Central memory CD4-positive, alpha-beta T cell (primary cell): ENCODE results near the gene PRRX2.
"Not testable (repeated sequence)": the region's sequence is repeated elsewhere in the genome, so short reads cannot be mapped to it uniquely, and the experiment has no call there.

Experiments
- DNase-seq: peaks from one replicate; pipeline ENCODE4 v3.0.0; 2022
- total RNA-seq, 3 experiments: gene quantifications; one replicate each; lab custom pipeline; 2026; lab: John Stamatoyannopoulos, UW

Gene PRRX2
- 0 to 0.88 (median 0) reads per million in 3 experiments for total RNA-seq

DNA sequence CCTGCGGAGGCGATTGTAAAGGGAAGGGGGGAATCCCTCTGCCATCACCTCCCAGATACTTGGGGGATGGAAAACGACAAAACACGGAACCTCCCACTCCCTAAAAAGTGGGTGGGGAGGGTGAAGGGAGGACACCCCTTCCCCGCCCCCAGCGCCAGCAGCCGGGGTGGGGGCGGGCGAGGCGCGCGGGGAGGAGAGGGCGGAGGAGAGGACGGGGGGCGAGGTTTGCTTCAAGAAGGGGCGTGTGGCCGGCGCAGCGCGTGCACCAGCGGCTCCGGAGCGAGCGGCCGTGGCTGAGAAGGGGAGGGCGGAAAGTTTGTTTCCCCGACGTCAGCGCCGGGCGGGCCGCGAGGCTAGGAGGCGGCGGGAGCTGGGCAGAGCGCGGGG, at the start of gene PRRX2:
TSS of gene PRRX2 (plus strand) at position 259 of the 387 bp plus-strand sequence. CDS start 221 bp downstream, outside the sequence.
- no peak for DNase-seq

DNA sequence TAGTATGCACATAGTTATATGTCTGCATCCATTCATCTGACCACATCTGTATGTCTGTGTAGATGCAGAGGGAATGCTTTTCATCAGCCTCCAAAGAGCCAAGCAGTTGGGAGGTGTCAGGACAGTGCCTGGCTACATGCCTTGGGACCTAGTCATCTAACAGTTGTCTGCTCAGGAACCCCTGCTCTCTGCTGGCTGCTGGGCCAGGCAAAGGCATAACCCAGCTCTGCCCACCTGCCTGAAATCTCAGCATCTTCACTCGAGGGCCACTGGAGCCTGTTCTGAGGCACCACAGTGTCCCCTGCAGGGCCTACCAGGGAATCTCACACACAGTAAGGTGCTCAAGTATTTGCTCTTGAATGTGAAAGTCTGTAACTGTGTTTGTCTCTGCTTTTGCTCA, 48.3 kb upstream of the PRRX2 start:
- DNase-seq, result no peak

- no peak for DNase-seq
Observed at GRCh38 chr9:129619787-129620668, 45.4 kb upstream of the PRRX2 start.

GRCh38 chr9:129620669-129621295, 44.7 kb upstream of the PRRX2 start, which contains the start of gene C9orf50:
TSS of gene C9orf50 (minus strand) at chr9:129621101. CDS start at chr9:129620574, 527 bp downstream.
- DNase-seq, result no peak

DNA sequence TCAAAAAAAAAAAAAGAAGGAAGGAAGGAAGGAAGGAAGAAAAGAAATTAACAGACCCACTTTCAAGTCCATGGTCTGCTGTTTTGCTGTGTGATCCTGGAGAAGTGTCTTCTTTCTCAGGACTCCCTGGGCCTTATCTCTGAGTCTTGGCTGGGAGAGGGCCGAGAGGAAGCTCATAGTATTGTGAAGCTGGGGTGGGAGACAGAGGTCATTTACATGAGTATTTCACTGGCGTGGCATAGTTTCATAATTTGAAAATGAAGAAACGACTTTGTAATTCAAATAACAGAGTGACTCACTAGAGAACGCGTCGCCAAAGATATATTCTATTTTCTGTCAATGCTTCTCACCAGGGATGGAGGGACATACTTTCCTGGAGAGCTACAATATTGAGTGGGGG, 42.1 kb upstream of the PRRX2 start:
- DNase-seq, result no peak

DNA sequence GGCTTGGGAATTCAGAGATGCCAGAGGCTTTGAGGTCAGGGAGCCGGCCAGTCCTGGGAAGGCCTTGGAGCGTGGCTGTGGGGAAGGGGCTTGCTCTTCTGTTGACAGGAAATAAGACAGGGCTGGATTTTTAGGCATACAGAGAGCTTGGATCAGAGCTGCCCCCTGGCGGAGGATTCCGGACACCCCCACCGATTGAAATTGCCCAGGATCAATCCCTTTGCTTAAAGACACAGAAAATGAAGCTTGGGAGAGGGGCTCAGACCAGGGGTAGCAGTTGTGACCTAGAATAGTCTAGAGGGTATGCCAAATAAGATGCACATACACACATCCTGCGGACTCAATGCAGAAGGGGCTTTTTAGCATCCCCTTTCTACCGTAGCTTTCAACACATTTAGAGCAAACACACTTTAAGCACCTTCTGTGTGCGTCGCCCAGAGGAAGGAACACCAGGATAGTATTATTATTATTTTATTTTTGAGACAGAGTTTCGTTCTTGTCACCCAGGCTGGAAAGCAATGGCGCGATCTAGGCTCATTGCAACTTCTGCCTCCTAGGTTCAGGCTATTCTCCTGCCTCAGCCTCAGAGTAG, 41.2 kb upstream of the PRRX2 start:
- peak; percentile 63 for DNase-seq

DNA sequence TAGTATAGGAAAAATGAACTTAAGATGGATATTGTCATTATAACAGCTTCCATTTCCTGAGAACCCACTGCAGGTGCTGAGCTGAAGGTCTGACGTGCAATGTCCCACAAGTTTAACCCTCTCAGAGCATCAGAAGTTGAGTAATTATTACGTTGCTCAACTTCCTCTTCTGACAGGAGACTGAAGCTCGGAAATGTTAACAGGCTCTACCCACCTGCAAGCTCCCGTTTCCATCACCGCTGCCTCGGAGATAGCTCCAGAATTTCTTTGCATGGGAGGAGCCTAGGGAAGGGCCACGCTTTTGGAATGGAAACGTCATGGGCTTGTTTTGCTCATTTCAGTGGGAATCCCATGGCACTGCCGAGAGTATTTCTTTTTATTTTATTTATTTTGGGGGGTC, 40.5 kb upstream of the PRRX2 start:
- DNase-seq, result peak; percentile 61

DNA sequence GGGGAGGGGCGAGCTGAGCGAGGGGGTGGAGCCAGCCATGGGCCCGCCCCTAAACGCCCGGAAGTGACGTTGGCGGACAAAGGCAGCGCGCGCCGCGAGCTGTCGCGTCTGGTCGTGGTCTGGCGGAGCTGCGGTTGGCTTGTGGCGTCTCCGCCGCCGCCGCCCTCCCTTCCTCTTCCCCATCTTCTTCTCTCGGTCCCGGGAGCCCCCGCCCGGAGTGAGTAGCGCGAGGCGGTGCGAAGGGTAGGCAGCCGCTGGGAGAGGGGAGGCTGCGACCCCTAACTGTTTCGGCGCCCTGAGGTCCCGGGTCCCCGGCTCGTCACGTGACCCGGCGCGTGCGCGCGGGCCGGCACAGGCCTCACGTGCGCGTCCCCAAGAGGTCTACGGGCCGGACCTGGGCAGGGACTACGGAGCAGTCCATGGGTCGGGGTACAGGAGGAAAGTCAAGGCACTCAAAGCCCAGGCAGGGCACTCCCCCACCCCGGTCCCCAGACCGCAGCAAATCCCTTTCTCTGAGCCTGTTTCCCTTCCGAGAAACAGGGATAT, 39.3 kb upstream of the PRRX2 start, which contains the start of gene NTMT1:
TSS of gene NTMT1 (plus strand) at position 85 of the 546 bp plus-strand sequence. CDS start 6,541 bp downstream, outside the sequence.
- peak; percentile 90 for DNase-seq

DNA sequence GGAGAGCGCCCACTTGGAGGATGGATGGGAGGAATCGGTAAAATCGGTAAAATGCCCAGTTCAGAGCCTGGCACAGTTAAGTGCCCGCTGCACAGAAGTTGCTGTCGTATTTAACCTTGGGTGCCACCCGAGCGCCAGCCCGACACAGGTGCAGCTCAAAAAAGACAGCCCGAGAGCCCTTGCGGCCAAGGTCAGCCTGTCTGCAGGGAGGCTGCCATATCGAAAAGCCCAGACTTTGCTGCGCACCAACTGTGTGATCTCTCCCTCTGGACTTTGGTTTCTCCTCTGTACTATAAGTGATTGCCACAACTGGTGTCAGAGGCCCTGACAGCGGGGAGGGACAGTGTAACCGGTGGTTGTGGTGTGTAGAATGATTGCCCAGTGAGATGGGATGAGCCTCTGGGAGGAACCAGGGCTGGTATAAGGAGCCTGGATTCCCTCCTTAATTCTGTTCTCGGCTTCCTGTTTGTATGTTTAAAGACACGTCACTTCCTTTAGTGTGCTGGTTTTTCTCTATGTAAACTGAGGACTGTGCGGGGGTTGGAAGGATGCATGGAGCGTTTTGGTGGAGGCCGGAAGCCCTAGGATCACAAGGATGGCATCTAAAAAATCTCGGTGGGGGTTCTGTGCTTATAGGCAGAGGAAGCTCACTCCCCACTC, 38.7 kb upstream of the PRRX2 start:
- DNase-seq, result peak; percentile 48

DNA sequence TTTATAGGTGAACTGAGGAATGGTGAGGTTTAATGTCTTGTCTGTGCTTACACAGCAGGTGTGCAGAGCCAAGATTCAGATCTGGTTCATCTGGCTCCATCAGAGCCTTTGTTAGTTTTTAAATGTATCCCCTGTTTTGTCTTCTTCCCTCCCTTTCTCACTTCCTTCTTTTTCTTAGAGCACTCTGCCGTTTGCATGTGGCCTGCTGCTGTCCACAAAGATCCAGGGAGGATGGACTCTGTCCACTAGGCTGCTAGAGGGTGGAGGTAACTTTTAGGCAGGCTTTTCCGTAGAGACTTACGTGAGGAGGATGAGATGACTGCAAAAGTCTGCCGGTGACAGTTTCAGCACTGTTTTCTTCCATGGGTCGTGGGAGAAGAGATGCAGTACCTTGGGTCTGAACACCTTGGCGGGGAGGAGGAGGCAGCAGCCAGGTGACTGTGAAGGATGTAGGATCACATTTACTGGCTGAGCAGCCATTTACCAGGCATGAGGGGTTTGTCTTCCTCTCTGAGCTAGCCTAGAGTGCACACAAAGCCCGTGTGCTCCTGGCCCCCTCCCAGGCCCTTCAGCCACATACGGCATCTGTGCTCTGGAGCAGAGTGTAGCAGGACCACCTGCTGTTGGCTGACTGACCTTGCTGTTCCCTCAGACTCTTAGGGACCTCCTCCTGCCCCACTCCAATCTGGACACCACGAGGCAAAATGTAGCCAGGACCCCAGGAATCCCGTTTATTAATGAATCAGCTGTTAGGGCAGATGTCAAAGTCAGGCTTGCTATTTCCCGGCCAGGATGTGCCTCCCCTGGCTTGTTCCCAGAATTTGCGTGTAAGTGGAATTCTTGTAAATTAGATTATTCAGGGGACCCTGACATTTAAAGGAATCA, 37.6 kb upstream of the PRRX2 start:
- no peak for DNase-seq

- DNase-seq, result no peak
Observed at GRCh38 chr9:129628709-129629108, 36.7 kb upstream of the PRRX2 start.

DNA sequence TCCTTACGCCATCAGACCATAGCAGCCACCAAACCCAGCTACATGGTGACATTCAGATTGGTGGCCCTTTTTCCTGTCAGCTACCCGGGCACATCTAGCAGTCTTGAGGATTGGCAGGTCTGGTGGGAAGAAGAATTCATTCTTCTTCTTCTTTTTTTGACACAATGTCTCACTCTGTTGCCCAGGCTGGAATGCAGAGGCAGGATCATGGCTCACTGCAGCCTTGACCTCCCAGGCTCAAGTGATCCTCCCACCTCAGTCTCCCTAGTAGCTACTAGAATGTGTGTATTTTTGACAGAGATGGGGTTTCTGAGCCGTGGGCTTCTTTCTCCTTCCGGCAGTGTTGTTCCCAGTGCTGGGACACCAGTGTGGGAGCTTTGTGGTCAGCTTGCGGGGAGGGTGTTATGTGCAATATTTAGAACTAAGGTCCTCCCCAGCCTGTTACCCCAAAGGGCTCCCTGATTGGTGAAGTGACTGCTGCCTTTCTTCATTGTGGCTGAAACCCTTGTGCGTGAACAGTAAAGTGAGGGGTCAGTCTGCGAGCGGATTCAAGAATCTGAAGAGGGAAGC, 36.1 kb upstream of the PRRX2 start:
- DNase-seq, result no peak

DNA sequence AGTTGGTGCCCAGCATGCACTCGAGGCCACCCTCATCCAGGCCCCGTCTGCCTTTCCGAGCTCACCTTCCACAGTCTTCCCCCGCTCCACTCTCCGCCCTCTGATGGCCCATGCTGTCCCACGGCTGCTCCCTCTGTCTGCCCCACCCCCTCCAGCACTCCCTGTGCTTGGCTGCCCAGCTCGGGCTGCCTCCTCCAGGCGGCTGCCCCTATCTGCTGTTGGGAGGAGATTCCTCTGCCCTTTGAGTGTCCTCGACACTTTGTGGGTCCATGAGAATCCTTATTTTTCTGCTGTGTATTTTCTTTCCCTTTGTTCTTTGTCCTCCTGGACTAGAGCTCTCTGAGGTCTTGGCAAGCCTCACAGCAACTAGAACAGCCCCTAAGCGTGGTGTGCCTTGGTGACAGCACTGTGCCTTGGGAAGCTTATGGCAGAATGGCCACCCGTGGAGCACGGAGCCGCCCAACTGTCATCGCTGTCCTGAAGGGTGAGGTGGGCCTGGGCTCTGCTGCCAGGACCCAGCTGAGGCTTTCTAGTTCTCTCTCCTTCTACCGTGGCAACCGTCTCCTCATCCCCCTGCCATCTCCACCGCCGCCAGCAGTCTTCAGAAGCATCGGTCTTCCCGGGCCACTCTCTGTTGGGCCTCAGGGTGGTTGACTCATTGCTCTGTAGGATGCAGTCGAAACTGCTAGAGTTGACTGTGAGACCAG, 34.3 kb upstream of the PRRX2 start:
- no peak for DNase-seq

GRCh38 chr9:129631674-129632129, 33.7 kb upstream of the PRRX2 start:
- DNase-seq, result no peak

DNA sequence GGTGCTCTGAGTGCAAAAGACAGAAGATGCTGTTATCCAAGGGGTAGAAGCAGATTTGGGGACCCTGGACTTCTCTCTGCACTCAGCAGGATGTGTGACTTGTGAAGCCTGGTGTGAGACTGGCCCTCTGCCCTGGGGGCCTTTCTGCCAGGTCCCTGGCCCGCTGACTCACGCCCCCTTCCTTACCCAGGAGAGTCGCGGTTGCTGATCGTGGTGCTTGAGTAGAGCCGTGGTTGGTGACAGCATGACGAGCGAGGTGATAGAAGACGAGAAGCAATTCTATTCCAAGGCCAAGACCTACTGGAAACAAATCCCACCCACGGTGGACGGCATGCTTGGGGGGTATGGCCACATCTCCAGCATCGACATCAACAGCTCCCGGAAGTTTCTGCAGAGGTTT, 33.0 kb upstream of the PRRX2 start:
- no peak for DNase-seq

DNA sequence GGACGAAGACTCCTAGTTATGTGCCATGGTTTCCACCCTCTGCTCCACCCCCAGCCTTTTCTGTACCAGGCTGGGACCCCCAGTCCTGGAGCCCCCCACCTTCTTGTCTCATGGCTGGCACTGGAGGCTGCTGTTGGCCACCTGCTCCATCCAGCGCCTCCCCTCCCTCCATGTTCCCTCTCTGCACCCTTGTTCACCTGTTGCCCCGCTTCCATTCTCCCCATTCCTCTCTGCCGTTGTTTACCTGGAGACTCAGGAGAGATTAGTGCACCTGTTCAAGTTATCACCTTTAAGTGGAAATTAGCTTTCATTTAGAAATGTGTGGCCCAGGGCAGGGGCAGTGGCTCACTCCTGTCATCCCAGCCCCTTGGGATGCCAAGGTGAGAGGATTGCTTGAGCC, 32.2 kb upstream of the PRRX2 start:
- DNase-seq, result no peak

DNA sequence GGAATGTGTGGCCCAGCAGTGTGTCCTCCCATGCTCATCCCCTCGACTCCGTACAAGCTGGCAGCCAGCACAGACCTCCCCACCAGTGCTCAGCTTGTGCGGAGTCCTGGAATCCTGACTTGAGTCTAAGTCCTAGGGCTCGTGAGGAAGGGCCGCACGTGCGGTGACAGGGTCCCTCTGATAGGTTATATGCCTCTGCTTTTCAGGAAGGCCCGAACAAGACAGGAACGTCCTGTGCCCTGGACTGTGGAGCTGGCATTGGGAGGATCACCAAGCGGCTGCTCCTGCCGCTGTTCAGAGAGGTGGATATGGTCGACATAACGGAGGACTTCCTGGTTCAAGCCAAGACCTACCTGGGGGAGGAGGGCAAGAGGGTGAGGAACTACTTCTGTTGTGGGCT, 31.6 kb upstream of the PRRX2 start:
- no peak for DNase-seq

GRCh38 chr9:129635099-129636065, 30.1 kb upstream of the PRRX2 start:
- no peak for DNase-seq

- DNase-seq, result not testable (repeated sequence)
Observed at GRCh38 chr9:129636343-129636742, 29.1 kb upstream of the PRRX2 start.
